HCT116 (cell line): Measurements from ENCODE around the gene MACROD1. TPM values are rescaled to one million over a fixed set of nuclear protein-coding genes. Genes with fewer than 3 reads are reported as not detected.

ENCODE experiments used
- ATAC-seq: fragments of 200-7000 bp; cut with Tn5 transposase; 2 replicates; pipeline ENCODE4 v1.9.1; 2020; ENCODE audit warnings: mild to moderate bottlenecking, moderate library complexity
- BruUV-seq: library from RNA; stranded (reverse); fragments of 400-500 nt; replicated peaks from 2 replicates; lab custom pipeline; 2021; lab: Mats Ljungman, UMichigan
- CTCF ChIA-PET: fragments of 300-600 bp; sonication (Branson Sonifier 250); formaldehyde crosslinking; loops from one replicate; lab custom pipeline; 2021; ENCODE audit warnings: antibody characterized with exemption; lab: Charles Lee
- POLR2A ChIA-PET: fragments of 300-600, 350-600 bp; sonication (Branson Sonifier 250); formaldehyde crosslinking; loops from one replicate; lab custom pipeline; 2021; ENCODE audit warnings: antibody characterized with exemption; lab: Charles Lee
- RAD21 ChIA-PET, 2 experiments: fragments of 300-600 bp; sonication (Branson Sonifier 250); formaldehyde crosslinking; loops; one replicate each; lab custom pipeline; 2023; ENCODE audit warnings: low total read pairs in 2 of 2; ENCODE audit not compliant: uncharacterized antibody in 2 of 2, unreplicated experiment in 2 of 2, low non-redundant PET in 1 of 2; lab: Charles Lee
- DNase-seq: peaks from one replicate; pipeline ENCODE4 v3.0.0-alpha.2; 2010; ENCODE audit warnings: low read depth, low spot score
- H2AFZ ChIP-seq: fragments of 200-600 bp; shearing (Covaris generic), sonication (generic); 2 replicates; pipeline ENCODE4 v1.6.1; 2017; ENCODE audit warnings: low read depth, mixed run types, mixed read lengths, antibody characterized with exemption, low read length; ENCODE audit not compliant: poor library complexity, severe bottlenecking
- H3K27ac ChIP-seq: 2 replicates; pipeline ENCODE4 v1.5.1; 2012; ENCODE audit warnings: low read depth, low read length
- H3K27me3 ChIP-seq: fragments of 200-600 bp; sonication (generic); 2 replicates; pipeline ENCODE4 v1.6.1; 2016; ENCODE audit warnings: mixed run types, low read length, mixed read lengths; ENCODE audit not compliant: insufficient read depth
- H3K36me3 ChIP-seq, 2 experiments: fragments of 200-500 bp in 1 of 2; fragments of 200-600 bp in 1 of 2; sonication (Bioruptor generic) in 1 of 2; sonication (generic) in 1 of 2; 2 replicates each; pipeline versions ENCODE4 v1.5.1 to v1.6.1; 2014 to 2016; ENCODE audit warnings: low read length in 2 of 2, inconsistent platforms in 1 of 2, mixed read lengths in 1 of 2, mixed run types in 1 of 2; ENCODE audit not compliant: insufficient read depth in 2 of 2, control insufficient read depth in 1 of 2
- H3K4me1 ChIP-seq, 2 experiments: fragments of 200-600 bp in 1 of 2; sonication (generic) in 1 of 2; 2 replicates each; pipeline versions ENCODE4 v1.5.1 to v1.6.1; 2012 to 2017; ENCODE audit warnings: low read length in 2 of 2, inconsistent platforms in 1 of 2, mild to moderate bottlenecking in 1 of 2, mixed read lengths in 1 of 2, mixed run types in 1 of 2, moderate library complexity in 1 of 2; ENCODE audit not compliant: insufficient read depth in 2 of 2, control insufficient read depth in 1 of 2
- H3K4me2 ChIP-seq: fragments of 200-600 bp; sonication (generic); 2 replicates; pipeline ENCODE4 v1.6.1; 2017; ENCODE audit warnings: mixed run types, low read length, mixed read lengths
- H3K4me3 ChIP-seq, 2 experiments: fragments of 200-600 bp in 1 of 2; sonication (generic) in 1 of 2; replicated peaks in 1 of 2; 2 replicates each; pipeline ENCODE4 v1.5.1; 2011 to 2016; ENCODE audit warnings: low read length in 2 of 2, control low read depth in 1 of 2, low read depth in 1 of 2, mild to moderate bottlenecking in 1 of 2, mixed read lengths in 1 of 2, mixed run types in 1 of 2
- H3K79me2 ChIP-seq: fragments of 200-600 bp; sonication (generic); 2 replicates; pipeline ENCODE4 v1.6.1; 2017; ENCODE audit warnings: mild to moderate bottlenecking, mixed run types, low read length, moderate library complexity, mixed read lengths; ENCODE audit not compliant: insufficient read depth
- H3K9ac ChIP-seq: fragments of 200-600 bp; sonication (generic); 2 replicates; pipeline ENCODE4 v1.6.1; 2016; ENCODE audit warnings: low read length, mixed read lengths
- H3K9me2 ChIP-seq: fragments of 200-600 bp; sonication (generic), shearing (Covaris generic); 2 replicates; pipeline ENCODE4 v1.6.1; 2017; ENCODE audit warnings: mixed run types, mild to moderate bottlenecking, moderate library complexity; ENCODE audit not compliant: insufficient read depth
- H3K9me3 ChIP-seq, 2 experiments: fragments of 200-500 bp in 1 of 2; fragments of 200-600 bp in 1 of 2; sonication (Bioruptor generic) in 1 of 2; sonication (generic) in 1 of 2; 2 replicates each; pipeline ENCODE4 v1.6.1; 2014 to 2017; ENCODE audit warnings: low read length in 2 of 2, mixed read lengths in 2 of 2, inconsistent platforms in 1 of 2, low read depth in 1 of 2, mild to moderate bottlenecking in 1 of 2, mixed run types in 1 of 2, moderate library complexity in 1 of 2; ENCODE audit not compliant: control insufficient read depth in 1 of 2, insufficient read depth in 1 of 2
- H4K20me1 ChIP-seq: fragments of 200-600 bp; sonication (generic), shearing (Covaris generic); 2 replicates; pipeline ENCODE4 v1.6.1; 2017; ENCODE audit warnings: mixed run types, mild to moderate bottlenecking, moderate library complexity; ENCODE audit not compliant: insufficient read depth
- ATF3 ChIP-seq: IDR thresholded peaks from 2 replicates; pipeline ENCODE4 v1.6.1; 2012
- CBX3 ChIP-seq: IDR thresholded peaks from 2 replicates; pipeline ENCODE4 v1.6.1; 2012; ENCODE audit warnings: low read depth
- CTCF ChIP-seq, 3 experiments: fragments of 200-600 bp in 1 of 3; sonication (generic) in 1 of 3; IDR thresholded peaks in 2 of 3; conservative IDR thresholded peaks in 1 of 3; 2 replicates each; pipeline ENCODE4 v1.5.1; 2012 to 2017; ENCODE audit warnings: low read depth in 2 of 3, low read length in 2 of 3, antibody characterized with exemption in 1 of 3, borderline replicate concordance in 1 of 3, control low read depth in 1 of 3, mild to moderate bottlenecking in 1 of 3, mixed read lengths in 1 of 3, mixed run types in 1 of 3, moderate library complexity in 1 of 3; ENCODE audit not compliant: insufficient read depth in 1 of 3
- EGR1 ChIP-seq: IDR thresholded peaks from 2 replicates; pipeline ENCODE4 v1.6.1; 2012; ENCODE audit warnings: low read depth
- EZH2 ChIP-seq: fragments of 200-600 bp; sonication (generic); IDR thresholded peaks from 2 replicates; pipeline ENCODE4 v1.6.1; 2017; ENCODE audit warnings: antibody characterized with exemption, mixed run types
- REST ChIP-seq: IDR thresholded peaks from 2 replicates; pipeline ENCODE4 v1.6.1; 2012; ENCODE audit warnings: low read depth
- SP1 ChIP-seq: IDR thresholded peaks from 2 replicates; pipeline ENCODE4 v1.6.1; 2012; ENCODE audit warnings: low read depth
- ZBTB33 ChIP-seq: IDR thresholded peaks from 2 replicates; pipeline ENCODE4 v1.6.1; 2011; ENCODE audit warnings: mild to moderate bottlenecking, low read length, moderate library complexity; ENCODE audit not compliant: insufficient replicate concordance; ENCODE audit errors: extremely low read depth
- ZNF274 ChIP-seq: fragments of 200-500 bp; sonication (Bioruptor generic); IDR thresholded peaks from 2 replicates; pipeline ENCODE4 v1.6.1; 2014; ENCODE audit warnings: mild to moderate bottlenecking, low read depth, low read length, inconsistent platforms
- intact Hi-C: fragments of 100-400 bp; cut with micrococcal nuclease; formaldehyde crosslinking; loops from 2 replicates; pipeline ENCODE4 v1.10.0; 2022
- total RNA-seq: library from RNA; stranded (reverse); gene quantifications from one replicate; pipeline ENCODE4 v1.2.1, GENCODE V29; 2021; ENCODE audit not compliant: unreplicated experiment

Gene MACROD1
- total RNA-seq, 1 experiment from 2014 or later = 61.1 TPM

- no peak for TF ChIP-seq ZBTB33
- TF ChIP-seq, all 23 proteins: peak for 0
These were observed 100.8 kb downstream of the MACROD1 start (continued) for GRCh38 chr11:64065141-64065465.

- DNase-seq = no peak
These were observed 101.4 kb downstream of the MACROD1 start for GRCh38 chr11:64064374-64065140.

More at GRCh38 chr11:64064374-64065140, 101.4 kb downstream of the MACROD1 start:
- ChIA-PET CTCF (no interaction called here), RAD21 (no interaction called here), POLR2A (no interaction called here)
- BruUV-seq = no TSS peak
- H3K4me3 ChIP-seq = no peak overlapping the region
- no peaks in the 10 kb centered on the region for H3K9me2 ChIP-seq
- H4K20me1 ChIP-seq = no peaks in the 10 kb centered on the region
- H3K27me3 ChIP-seq = no peaks in the 10 kb centered on the region
- no peaks in the 10 kb centered on the region for H3K36me3 ChIP-seq
- TF ChIP-seq EGR1 (no peak), CBX3 (no peak), CTCF (IDR thresholded peaks at IDR 0.05 in 2 of 3, conservative IDR thresholded peaks at IDR 0.05 in 1 of 3; ENCODE audit: borderline replicate concordance in 1 of 3, insufficient read depth in 1 of 3, low read depth in 2 of 3, low read length in 2 of 3) (no peak), SP1 (no peak), EZH2 (no peak), REST (no peak), ZNF274 (no peak), ATF3 (no peak)
- H3K4me2 ChIP-seq = no peak overlapping the region
- no peaks in the 10 kb centered on the region for H3K9me3 ChIP-seq
- no peak overlapping the region for H3K9ac ChIP-seq
- no peaks in the 10 kb centered on the region for H3K4me1 ChIP-seq
- no peak overlapping the region for H3K27ac ChIP-seq
- no peak overlapping the region for H2AFZ ChIP-seq
- no peak for ATAC-seq
- intact Hi-C loops = no loop called here
- H3K79me2 ChIP-seq = no peaks in the 10 kb centered on the region
